H1 (cell line): Measurements from ENCODE around the gene MAGEA9B.
"Not testable (repeated sequence)": the region's sequence is repeated elsewhere in the genome, so short reads cannot be mapped to it uniquely, and the experiment has no call there.

Experiments used
- EZH2 ChIP-seq: fragments of 200-600 bp; sonication (generic); IDR thresholded peaks from 2 replicates; pipeline ENCODE4 v1.7.1; 2012; ENCODE audit warnings: low read depth, mild to moderate bottlenecking, moderate library complexity, low read length, inconsistent platforms; ENCODE audit not compliant: severe bottlenecking
- POLR2A ChIP-seq, 2 experiments: IDR thresholded peaks; 1 replicate in 1 of 2; 2 replicates in 1 of 2; pipeline ENCODE4 v1.6.1; 2011; ENCODE audit warnings: low read depth in 2 of 2, low read length in 2 of 2, mild to moderate bottlenecking in 2 of 2; ENCODE audit errors: control extremely low read depth in 1 of 2
- POLR2AphosphoS5 ChIP-seq: IDR thresholded peaks from 2 replicates; pipeline ENCODE4 v1.6.1; 2011; ENCODE audit warnings: low read depth, low read length
- RAD21 ChIP-seq, 2 experiments: IDR thresholded peaks in 1 of 2; conservative IDR thresholded peaks in 1 of 2; 2 replicates each; pipeline ENCODE4 v1.6.1; 2011; ENCODE audit warnings: low read depth in 2 of 2, low read length in 2 of 2, improper control_type of control experiment in 1 of 2, inconsistent platforms in 1 of 2, mild to moderate bottlenecking in 1 of 2, moderate library complexity in 1 of 2
- RBBP5 ChIP-seq: IDR thresholded peaks from 2 replicates; pipeline ENCODE4 v1.7.1; 2012; ENCODE audit warnings: low read depth, mild to moderate bottlenecking, inconsistent platforms, low read length, moderate library complexity, borderline replicate concordance
- RFX5 ChIP-seq: IDR thresholded peaks from 2 replicates; pipeline ENCODE4 v1.6.1; 2011; ENCODE audit warnings: low read depth, low read length, improper control_type of control experiment, borderline replicate concordance
- TAF1 ChIP-seq: IDR thresholded peaks from 2 replicates; pipeline ENCODE4 v1.6.1; 2011; ENCODE audit warnings: mild to moderate bottlenecking, low read depth, low read length
- TF ChIP-seq, protein P1 (sequence below), 3 experiments: IDR thresholded peaks; 1 replicate in 2 of 3; 2 replicates in 1 of 3; pipeline versions ENCODE4 v1.5.1 to v1.6.1; 2011; ENCODE audit warnings: low read length in 3 of 3, mild to moderate bottlenecking in 3 of 3, inconsistent platforms in 2 of 3, low read depth in 1 of 3, moderate library complexity in 1 of 3; ENCODE audit not compliant: insufficient read depth in 1 of 3; ENCODE audit errors: control extremely low read depth in 1 of 3
- TF ChIP-seq, protein P2 (sequence below): IDR thresholded peaks from 2 replicates; pipeline ENCODE4 v1.6.1; 2011; ENCODE audit warnings: low read length, improper control_type of control experiment
- TF ChIP-seq, protein P3 (sequence below): IDR thresholded peaks from 2 replicates; pipeline ENCODE4 v1.6.1; 2012; ENCODE audit warnings: low read length, inconsistent platforms

DNA sequence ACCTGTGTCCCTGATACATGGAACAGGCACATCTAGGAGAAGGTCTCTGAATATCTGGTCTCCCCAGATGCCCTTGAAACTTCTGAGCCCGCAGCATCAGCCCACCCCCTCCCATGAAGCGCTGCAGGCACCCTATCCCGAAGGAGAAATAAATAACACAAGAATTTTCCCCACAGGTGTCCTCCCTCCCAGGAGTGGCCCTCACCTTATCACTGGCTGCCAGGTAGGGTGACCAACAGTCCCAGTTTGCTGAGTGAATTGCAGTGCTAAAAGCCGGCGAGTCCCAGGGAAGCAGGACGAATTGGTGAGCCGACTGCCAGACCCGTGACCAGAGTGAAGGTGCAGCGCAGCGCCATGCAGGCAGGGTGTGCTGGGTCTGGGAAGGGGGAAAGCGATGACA, 53.3 kb downstream of the MAGEA9B start:
- TF ChIP-seq, protein P1, sequence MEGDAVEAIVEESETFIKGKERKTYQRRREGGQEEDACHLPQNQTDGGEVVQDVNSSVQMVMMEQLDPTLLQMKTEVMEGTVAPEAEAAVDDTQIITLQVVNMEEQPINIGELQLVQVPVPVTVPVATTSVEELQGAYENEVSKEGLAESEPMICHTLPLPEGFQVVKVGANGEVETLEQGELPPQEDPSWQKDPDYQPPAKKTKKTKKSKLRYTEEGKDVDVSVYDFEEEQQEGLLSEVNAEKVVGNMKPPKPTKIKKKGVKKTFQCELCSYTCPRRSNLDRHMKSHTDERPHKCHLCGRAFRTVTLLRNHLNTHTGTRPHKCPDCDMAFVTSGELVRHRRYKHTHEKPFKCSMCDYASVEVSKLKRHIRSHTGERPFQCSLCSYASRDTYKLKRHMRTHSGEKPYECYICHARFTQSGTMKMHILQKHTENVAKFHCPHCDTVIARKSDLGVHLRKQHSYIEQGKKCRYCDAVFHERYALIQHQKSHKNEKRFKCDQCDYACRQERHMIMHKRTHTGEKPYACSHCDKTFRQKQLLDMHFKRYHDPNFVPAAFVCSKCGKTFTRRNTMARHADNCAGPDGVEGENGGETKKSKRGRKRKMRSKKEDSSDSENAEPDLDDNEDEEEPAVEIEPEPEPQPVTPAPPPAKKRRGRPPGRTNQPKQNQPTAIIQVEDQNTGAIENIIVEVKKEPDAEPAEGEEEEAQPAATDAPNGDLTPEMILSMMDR (IDR thresholded peaks at IDR 0.05; ENCODE audit: control extremely low read depth in 1 of 3, insufficient read depth in 1 of 3, low read depth in 1 of 3, low read length in 3 of 3): not testable (repeated sequence)
- TF ChIP-seq RBBP5; POLR2AphosphoS5; RAD21 (IDR thresholded peaks at IDR 0.05 in 1 of 2, conservative IDR thresholded peaks at IDR 0.05 in 1 of 2; ENCODE audit: low read depth in 2 of 2, low read length in 2 of 2); RFX5; POLR2A (IDR thresholded peaks at IDR 0.05; ENCODE audit: control extremely low read depth in 1 of 2, low read depth in 2 of 2, low read length in 2 of 2); TAF1; EZH2: not testable (repeated sequence)
- TF ChIP-seq, protein P2, sequence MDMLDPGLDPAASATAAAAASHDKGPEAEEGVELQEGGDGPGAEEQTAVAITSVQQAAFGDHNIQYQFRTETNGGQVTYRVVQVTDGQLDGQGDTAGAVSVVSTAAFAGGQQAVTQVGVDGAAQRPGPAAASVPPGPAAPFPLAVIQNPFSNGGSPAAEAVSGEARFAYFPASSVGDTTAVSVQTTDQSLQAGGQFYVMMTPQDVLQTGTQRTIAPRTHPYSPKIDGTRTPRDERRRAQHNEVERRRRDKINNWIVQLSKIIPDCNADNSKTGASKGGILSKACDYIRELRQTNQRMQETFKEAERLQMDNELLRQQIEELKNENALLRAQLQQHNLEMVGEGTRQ: not testable (repeated sequence)
- TF ChIP-seq, protein P3, sequence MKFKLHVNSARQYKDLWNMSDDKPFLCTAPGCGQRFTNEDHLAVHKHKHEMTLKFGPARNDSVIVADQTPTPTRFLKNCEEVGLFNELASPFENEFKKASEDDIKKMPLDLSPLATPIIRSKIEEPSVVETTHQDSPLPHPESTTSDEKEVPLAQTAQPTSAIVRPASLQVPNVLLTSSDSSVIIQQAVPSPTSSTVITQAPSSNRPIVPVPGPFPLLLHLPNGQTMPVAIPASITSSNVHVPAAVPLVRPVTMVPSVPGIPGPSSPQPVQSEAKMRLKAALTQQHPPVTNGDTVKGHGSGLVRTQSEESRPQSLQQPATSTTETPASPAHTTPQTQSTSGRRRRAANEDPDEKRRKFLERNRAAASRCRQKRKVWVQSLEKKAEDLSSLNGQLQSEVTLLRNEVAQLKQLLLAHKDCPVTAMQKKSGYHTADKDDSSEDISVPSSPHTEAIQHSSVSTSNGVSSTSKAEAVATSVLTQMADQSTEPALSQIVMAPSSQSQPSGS: not testable (repeated sequence)
